K562 (cell line): ENCODE results near the gene CYP46A1. TPM values are rescaled to one million over a fixed set of nuclear protein-coding genes. Genes with fewer than 3 reads are reported as not detected.

Experiments used
- CTCFL ChIP-seq: IDR thresholded peaks from 2 replicates; pipeline ENCODE4 v1.6.1; 2011; ENCODE audit warnings: borderline replicate concordance, low read depth, mild to moderate bottlenecking, moderate library complexity, low read length; ENCODE audit not compliant: insufficient read depth, poor library complexity, severe bottlenecking
- DDX20 ChIP-seq: fragments of 450-650 bp; IDR thresholded peaks from 2 replicates; pipeline ENCODE4 v1.6.1; 2016; ENCODE audit warnings: missing genetic modification characterization, low read depth, mild to moderate bottlenecking, missing compliant biosample characterization, moderate library complexity
- FOXJ2 ChIP-seq: fragments of 200-800 bp; sonication (Bioruptor generic); IDR thresholded peaks from 2 replicates; pipeline ENCODE4 v1.6.1; 2016; ENCODE audit warnings: missing genetic modification characterization, missing compliant biosample characterization
- HES1 ChIP-seq: fragments of 450-650 bp; IDR thresholded peaks from 2 replicates; pipeline ENCODE4 v1.6.1; 2016; ENCODE audit warnings: low read depth, mild to moderate bottlenecking, moderate library complexity
- LEF1 ChIP-seq: fragments of 450-650 bp; IDR thresholded peaks from 2 replicates; pipeline ENCODE4 v1.6.1; 2016; ENCODE audit warnings: mild to moderate bottlenecking
- NR2F6 ChIP-seq: fragments of 450-650 bp; formaldehyde crosslinking; IDR thresholded peaks from 2 replicates; pipeline ENCODE4 v1.4.0; 2020; ENCODE audit warnings: mild to moderate bottlenecking
- PHTF2 ChIP-seq: fragments of 250-450 bp; sonication (Bioruptor Pico); IDR thresholded peaks from 2 replicates; pipeline ENCODE4 v1.5.0; 2021; ENCODE audit warnings: mild to moderate bottlenecking
- SIRT6 ChIP-seq: IDR thresholded peaks from one replicate; pipeline ENCODE4 v1.6.1; 2012; ENCODE audit warnings: low read depth, mild to moderate bottlenecking, control low read depth, inconsistent platforms, low read length, moderate library complexity
- TAL1 ChIP-seq: fragments of 450-650 bp; IDR thresholded peaks from 2 replicates; pipeline ENCODE4 v1.6.1; 2016; ENCODE audit warnings: mild to moderate bottlenecking
- U2AF1 ChIP-seq: fragments of 200-400 bp; formaldehyde crosslinking; optimal IDR thresholded peaks from 2 replicates; pipeline ENCODE3; 2017; ENCODE audit warnings: mild to moderate bottlenecking, low read depth, low read length, moderate library complexity
- ZFX ChIP-seq: sonication (generic); formaldehyde crosslinking; IDR thresholded peaks from 2 replicates; pipeline ENCODE4 v1.8.0; 2022; ENCODE audit warnings: mild to moderate bottlenecking, missing genetic modification reagents, moderate library complexity
- ZNF280A ChIP-seq: fragments of 450-650 bp; IDR thresholded peaks from 2 replicates; pipeline ENCODE4 v1.6.1; 2018; ENCODE audit warnings: mild to moderate bottlenecking, low read depth; ENCODE audit not compliant: partially characterized antibody
- polyA plus RNA-seq, 8 experiments: library from polyadenylated mRNA; depleted of rRNA in 4 of 8; stranded (reverse) in 5 of 8; unstranded in 3 of 8; fragments of >200 nt; fragmentation: Nextera tagmentation in 2 of 8; fragmentation: Illumina TruSeq in 1 of 8; extraction: Ambion mirVana in 2 of 8; extraction: Trizol in 1 of 8; gene quantifications; 2 replicates each; pipeline versions ENCODE4 v1.2.1 to v1.2.3, GENCODE V29; 2011 to 2014; ENCODE audit warnings: inconsistent platforms in 1 of 8, missing spikeins in 1 of 8
- total RNA-seq, 7 experiments: library from RNA; depleted of rRNA in 6 of 7; stranded (reverse); fragments of >200 nt in 6 of 7; fragmentation: Illumina TruSeq in 2 of 7; extraction: Trizol in 2 of 7; gene quantifications; 2 replicates each; pipeline versions ENCODE4 v1.2.1 to v1.2.3, GENCODE V29; 2011 to 2021; ENCODE audit warnings: low replicate concordance in 1 of 7
- TF ChIP-seq, protein P1 (sequence below), 2 experiments: fragments of 450-650 bp; IDR thresholded peaks; 2 replicates each; pipeline ENCODE4 v1.6.1; 2016; ENCODE audit warnings: mild to moderate bottlenecking in 2 of 2, borderline replicate concordance in 1 of 2, low read depth in 1 of 2, moderate library complexity in 1 of 2
- TF ChIP-seq, protein P2 (sequence below): IDR thresholded peaks from 2 replicates; pipeline ENCODE4 v1.6.1; 2011; ENCODE audit not compliant: insufficient read length; ENCODE audit errors: extremely low read depth

Gene CYP46A1
- total and polyA plus RNA-seq, 9 of the 15 experiments (the other 6 are each of a cell fraction or from before 2014, with no cell fraction given): not detected

GRCh38 chr14:99634443-99634842, 49.7 kb upstream of the CYP46A1 start (continued):
- TF ChIP-seq HES1 (no peak), DDX20 (tag) (no peak), CTCFL (no peak), FOXJ2 (tag) (no peak), ZFX (CRISPR knock-in tag) (no peak), PHTF2 (CRISPR knock-in tag) (no peak), LEF1 (no peak), ZNF280A (no peak), TAL1 (peak; percentile 45; the same call in 1 of the 2 replicates), SIRT6 (no peak), U2AF1 (no peak), NR2F6 (CRISPR knock-in tag) (no peak)
- TF ChIP-seq, protein P1, sequence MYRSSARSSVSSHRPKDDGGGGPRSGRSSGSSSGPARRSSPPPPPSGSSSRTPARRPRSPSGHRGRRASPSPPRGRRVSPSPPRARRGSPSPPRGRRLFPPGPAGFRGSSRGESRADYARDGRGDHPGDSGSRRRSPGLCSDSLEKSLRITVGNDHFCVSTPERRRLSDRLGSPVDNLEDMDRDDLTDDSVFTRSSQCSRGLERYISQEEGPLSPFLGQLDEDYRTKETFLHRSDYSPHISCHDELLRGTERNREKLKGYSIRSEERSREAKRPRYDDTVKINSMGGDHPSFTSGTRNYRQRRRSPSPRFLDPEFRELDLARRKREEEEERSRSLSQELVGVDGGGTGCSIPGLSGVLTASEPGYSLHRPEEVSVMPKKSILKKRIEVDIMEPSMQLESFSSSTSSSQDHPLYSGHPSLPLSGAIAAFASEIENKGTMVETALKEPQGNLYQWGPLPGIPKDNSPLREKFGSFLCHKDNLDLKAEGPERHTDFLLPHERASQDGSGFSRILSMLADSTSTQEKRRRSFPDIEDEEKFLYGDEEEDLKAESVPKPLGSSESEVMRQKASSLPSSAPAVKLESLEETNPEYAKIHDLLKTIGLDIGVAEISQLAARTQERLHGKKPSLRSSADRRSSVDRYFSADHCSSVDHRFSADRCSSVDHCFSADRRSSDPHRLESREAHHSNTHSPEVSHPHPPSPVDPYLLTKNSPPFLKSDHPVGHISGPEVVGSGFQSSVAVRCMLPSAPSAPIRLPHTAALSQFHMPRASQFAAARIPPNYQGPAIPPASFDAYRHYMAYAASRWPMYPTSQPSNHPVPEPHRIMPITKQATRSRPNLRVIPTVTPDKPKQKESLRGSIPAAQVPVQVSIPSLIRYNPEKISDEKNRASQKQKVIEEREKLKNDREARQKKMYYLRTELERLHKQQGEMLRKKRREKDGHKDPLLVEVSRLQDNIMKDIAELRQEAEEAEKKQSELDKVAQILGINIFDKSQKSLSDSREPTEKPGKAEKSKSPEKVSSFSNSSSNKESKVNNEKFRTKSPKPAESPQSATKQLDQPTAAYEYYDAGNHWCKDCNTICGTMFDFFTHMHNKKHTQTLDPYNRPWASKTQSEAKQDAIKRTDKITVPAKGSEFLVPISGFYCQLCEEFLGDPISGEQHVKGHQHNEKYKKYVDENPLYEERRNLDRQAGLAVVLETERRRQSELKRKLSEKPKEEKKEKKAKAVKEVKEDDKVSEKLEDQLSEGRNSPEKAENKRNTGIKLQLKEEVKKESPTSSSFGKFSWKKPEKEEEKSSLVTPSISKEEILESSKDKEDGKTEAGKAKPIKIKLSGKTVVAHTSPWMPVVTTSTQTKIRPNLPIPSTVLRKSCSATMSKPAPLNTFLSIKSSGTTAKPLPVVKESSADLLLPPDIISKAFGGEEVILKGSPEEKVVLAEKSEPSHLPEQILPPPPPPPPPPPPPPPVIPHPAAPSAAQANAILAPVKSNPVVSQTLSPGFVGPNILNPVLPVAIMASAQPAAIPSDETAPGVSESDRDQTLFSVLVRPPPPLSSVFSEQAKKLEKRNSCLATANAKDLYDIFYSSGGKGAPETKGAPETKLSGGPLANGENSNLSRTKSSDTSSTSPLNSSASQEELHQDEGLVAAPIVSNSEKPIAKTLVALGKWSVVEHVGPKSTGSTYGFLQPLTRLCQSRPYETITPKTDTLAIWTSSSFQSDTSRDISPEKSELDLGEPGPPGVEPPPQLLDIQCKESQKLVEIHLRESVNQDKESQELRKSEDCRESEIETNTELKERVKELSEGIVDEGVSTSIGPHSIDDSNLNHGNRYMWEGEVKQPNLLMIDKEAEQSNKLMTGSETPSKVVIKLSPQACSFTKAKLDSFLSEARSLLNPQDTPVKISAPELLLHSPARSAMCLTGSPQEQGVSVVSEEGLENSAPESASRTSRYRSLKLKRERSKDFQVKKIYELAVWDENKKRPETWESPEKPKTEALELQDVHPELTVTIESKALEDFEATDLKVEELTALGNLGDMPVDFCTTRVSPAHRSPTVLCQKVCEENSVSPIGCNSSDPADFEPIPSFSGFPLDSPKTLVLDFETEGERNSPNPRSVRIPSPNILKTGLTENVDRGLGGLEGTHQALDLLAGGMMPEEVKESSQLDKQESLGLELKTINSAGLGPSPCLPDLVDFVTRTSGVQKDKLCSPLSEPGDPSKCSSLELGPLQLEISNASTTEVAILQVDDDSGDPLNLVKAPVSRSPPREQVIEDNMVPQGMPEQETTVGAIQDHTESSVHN (IDR thresholded peaks at IDR 0.05; ENCODE audit: borderline replicate concordance in 1 of 2, low read depth in 1 of 2): no peak
- TF ChIP-seq, protein P2, sequence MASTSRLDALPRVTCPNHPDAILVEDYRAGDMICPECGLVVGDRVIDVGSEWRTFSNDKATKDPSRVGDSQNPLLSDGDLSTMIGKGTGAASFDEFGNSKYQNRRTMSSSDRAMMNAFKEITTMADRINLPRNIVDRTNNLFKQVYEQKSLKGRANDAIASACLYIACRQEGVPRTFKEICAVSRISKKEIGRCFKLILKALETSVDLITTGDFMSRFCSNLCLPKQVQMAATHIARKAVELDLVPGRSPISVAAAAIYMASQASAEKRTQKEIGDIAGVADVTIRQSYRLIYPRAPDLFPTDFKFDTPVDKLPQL: no peak
